Panc1 (cell line): ENCODE data around the gene GLG1.
"Not testable (repeated sequence)": the region's sequence is repeated elsewhere in the genome, so short reads cannot be mapped to it uniquely, and the experiment has no call there.

ENCODE experiments used
- CTCF ChIP-seq: fragments of 450-650 bp; IDR thresholded peaks from 2 replicates; pipeline ENCODE4 v1.5.1; 2017; ENCODE audit warnings: mild to moderate bottlenecking
- POLR2AphosphoS5 ChIP-seq: IDR thresholded peaks from 2 replicates; pipeline ENCODE4 v1.6.1; 2012; ENCODE audit warnings: mild to moderate bottlenecking, low read depth, low read length, moderate library complexity
- REST ChIP-seq, 2 experiments: IDR thresholded peaks; 2 replicates each; pipeline ENCODE4 v1.6.1; 2011 to 2012; ENCODE audit warnings: low read depth in 2 of 2, control low read depth in 1 of 2, low read length in 1 of 2, mild to moderate bottlenecking in 1 of 2, moderate library complexity in 1 of 2; ENCODE audit not compliant: insufficient read depth in 1 of 2
- SIN3A ChIP-seq: IDR thresholded peaks from 2 replicates; pipeline ENCODE4 v1.6.1; 2012; ENCODE audit warnings: low read depth, mild to moderate bottlenecking, low read length, moderate library complexity, borderline replicate concordance; ENCODE audit not compliant: insufficient read depth
- TCF7L2 ChIP-seq: IDR thresholded peaks from 2 replicates; pipeline ENCODE4 v1.6.1; 2011; ENCODE audit warnings: mild to moderate bottlenecking, low read depth, low read length, inconsistent platforms

- not testable (repeated sequence) for TF ChIP-seq CTCF; POLR2AphosphoS5; REST (IDR thresholded peaks at IDR 0.05; ENCODE audit: insufficient read depth in 1 of 2, low read depth in 2 of 2, low read length in 1 of 2); TCF7L2; SIN3A
These were observed 83.2 kb downstream of the GLG1 start for GRCh38 chr16:74523706-74524105.
